GM12873 (cell line): ENCODE results near the gene CDK14.

Experiments used
- TF ChIP-seq, protein P1 (sequence below): IDR thresholded peaks from 2 replicates; pipeline ENCODE4 v1.5.1; 2012; ENCODE audit warnings: low read depth, mild to moderate bottlenecking, moderate library complexity, low read length, control low read depth; ENCODE audit not compliant: insufficient read depth; ENCODE audit errors: missing control alignments

CDK14 gene

DNA sequence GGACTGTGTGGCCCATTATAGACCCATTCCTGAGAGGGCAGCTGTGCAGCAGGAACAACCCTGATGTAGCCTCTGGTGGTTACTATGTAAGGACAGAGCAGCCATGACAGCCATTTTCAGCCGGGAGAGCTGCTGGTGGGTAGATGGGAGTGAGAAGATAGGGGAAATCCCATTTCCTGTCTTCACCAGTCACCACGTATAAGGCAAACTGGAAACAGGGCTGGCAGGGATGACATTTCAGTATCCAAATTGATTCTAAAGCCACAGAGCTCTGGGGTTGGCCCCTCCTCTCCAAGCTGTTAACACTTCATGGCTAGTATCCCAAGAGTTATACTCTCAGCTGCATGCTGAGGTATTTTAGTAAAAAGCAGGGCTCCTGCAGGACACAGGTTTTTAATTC is 652.9 kb downstream of the CDK14 start:
- TF ChIP-seq, protein P1, sequence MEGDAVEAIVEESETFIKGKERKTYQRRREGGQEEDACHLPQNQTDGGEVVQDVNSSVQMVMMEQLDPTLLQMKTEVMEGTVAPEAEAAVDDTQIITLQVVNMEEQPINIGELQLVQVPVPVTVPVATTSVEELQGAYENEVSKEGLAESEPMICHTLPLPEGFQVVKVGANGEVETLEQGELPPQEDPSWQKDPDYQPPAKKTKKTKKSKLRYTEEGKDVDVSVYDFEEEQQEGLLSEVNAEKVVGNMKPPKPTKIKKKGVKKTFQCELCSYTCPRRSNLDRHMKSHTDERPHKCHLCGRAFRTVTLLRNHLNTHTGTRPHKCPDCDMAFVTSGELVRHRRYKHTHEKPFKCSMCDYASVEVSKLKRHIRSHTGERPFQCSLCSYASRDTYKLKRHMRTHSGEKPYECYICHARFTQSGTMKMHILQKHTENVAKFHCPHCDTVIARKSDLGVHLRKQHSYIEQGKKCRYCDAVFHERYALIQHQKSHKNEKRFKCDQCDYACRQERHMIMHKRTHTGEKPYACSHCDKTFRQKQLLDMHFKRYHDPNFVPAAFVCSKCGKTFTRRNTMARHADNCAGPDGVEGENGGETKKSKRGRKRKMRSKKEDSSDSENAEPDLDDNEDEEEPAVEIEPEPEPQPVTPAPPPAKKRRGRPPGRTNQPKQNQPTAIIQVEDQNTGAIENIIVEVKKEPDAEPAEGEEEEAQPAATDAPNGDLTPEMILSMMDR, result no peak

DNA sequence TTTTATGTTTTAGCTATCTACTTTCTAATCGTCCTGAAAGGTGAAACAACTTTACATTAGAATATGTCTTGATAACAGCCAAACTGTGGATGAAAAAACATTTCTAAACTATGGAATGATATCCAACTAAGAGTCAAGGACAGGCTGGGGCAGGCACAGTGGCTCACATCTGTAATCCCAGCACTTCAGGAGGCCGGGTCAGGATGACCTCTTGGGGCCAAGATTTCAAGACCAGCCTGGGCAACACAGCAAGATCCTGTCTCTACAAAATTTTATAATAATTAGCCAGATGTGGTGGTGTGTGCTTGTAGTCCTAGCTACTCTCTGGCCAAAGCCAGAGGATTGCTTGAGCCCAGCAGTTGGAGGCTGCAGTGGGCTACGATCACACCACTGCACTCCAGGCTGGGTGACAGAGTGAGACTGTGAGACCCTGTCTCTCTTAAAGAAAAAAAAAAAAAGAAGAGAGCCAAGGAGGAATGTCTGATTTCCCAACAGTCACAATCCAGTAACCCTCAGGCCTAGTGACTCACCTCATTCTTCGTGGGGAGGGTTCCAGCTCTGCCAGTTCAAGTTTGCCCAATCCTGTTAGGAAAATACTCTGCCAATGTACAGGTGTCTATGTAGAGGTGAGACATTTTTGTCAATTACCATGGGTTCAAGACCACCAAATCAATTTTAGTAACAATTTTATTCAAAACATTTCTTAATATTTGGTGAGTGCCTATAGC is 653.5 kb downstream of the CDK14 start:
- TF ChIP-seq, protein P1, result no peak

DNA sequence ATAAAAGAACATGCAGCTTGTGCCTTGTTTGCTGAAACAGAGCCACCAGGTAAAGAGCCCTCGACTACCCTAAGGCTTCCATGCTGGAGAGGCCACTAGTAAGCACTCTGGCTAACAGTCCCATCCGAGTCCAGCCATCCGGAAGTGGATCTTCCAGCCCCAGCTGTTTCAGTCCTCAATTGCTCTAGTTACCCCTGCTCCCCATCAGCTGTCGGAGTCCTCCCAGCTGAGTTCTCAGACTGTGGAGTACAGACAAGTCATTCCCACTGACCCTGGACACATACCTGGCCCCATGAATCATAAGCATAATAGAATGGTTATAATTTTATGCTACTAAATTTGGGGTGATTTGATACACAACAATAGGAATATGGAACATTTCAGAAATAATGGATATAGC is 654.6 kb downstream of the CDK14 start:
- TF ChIP-seq, protein P1, result no peak

DNA sequence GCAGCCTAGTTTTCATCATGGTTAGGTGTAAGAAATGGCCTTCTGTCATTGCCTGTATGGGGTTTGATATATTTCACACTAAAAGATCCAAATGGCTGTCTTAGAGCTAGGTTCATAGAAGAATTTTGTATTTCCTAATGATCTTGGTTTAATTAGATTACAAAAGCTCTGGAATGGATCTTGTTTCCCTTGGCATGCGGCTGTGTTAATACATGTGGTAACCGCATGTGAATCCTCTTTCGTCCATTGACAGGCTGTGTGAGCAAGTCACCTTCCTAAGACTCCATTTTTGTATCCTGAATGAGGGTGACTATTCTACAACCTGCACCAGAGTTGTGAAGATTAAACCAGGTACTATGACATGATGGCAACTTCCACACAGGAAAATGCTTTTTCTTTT is 655.8 kb downstream of the CDK14 start:
- TF ChIP-seq, protein P1, result no peak
